Measurements from ENCODE around the gene RFT1. TPM values are rescaled to one million over a fixed set of nuclear protein-coding genes. Genes with fewer than 3 reads are reported as not detected.

Gene RFT1
- total and polyA plus RNA-seq, 10 donors = 6.0 to 25.6 (median 15.4) TPM

- peaks cover 0 to 97% (median 51%) of the 10 kb centered on the region in 6 donors for H3K36me3 ChIP-seq
- intact Hi-C loops (cut with DNase I; ENCODE audit: low total_unique reads) = loop anchor here (5.0 kb wide), 1 partner anchor 85 kb away; no protein-coding TSS in a partner anchor
Observed at GRCh38 chr3:53111822-53112221, 18.4 kb downstream of the RFT1 start.

GRCh38 chr3:53109891-53110771 is 20.1 kb downstream of the RFT1 start:
- no peaks in the 10 kb centered on the region for H3K9me3 ChIP-seq
- H3K36me3 ChIP-seq = peaks cover 0 to 97% (median 47%) of the 10 kb centered on the region in 6 donors
- peak overlapping the region in 5 of 8 donors; percentile 27 to 71 (median 58) for H3K27ac ChIP-seq
- no peaks in the 10 kb centered on the region for H3K27me3 ChIP-seq (replicated peaks in 1 of 7)
- no peak overlapping the region for H3K4me3 ChIP-seq
- TF ChIP-seq CTCF (IDR thresholded peaks at IDR 0.05 in 8 of 11, conservative IDR thresholded peaks at IDR 0.05 in 3 of 11) (peak in 8 of 11 experiments; percentile 10 to 63 (median 48)), POLR2AphosphoS5 (IDR thresholded peaks at IDR 0.05) (peak in 1 of 3 donors; percentile 40), POLR2A (IDR thresholded peaks at IDR 0.05) (no peak)
- intact Hi-C loops (cut with DNase I; ENCODE audit: low total_unique reads) = loop anchor here (5.0 kb wide), 1 partner anchor 87 kb away; no protein-coding TSS in a partner anchor
- 48 to 61% (median 55%) methylated on average over 12 of the region's 12 CpGs for WGBS, 5 donors
- no peak for DNase-seq
- peaks cover 0 to 40% (median 13%) of the 10 kb centered on the region in 6 donors for H3K4me1 ChIP-seq

More at GRCh38 chr3:53111822-53112221, 18.4 kb downstream of the RFT1 start:
- WGBS, 5 donors = 88 to 95% (median 91%) methylated on average over 3 of the region's 3 CpGs
- H3K4me3 ChIP-seq = no peak overlapping the region
- H3K9me3 ChIP-seq = no peaks in the 10 kb centered on the region
- no peak overlapping the region for H3K27ac ChIP-seq
- no peak for DNase-seq
- H3K4me1 ChIP-seq = peaks cover 0 to 47% (median 13%) of the 10 kb centered on the region in 6 donors
- TF ChIP-seq CTCF (IDR thresholded peaks at IDR 0.05 in 8 of 11, conservative IDR thresholded peaks at IDR 0.05 in 3 of 11) = no peak
- TF ChIP-seq POLR2AphosphoS5 (IDR thresholded peaks at IDR 0.05) = no peak
- TF ChIP-seq POLR2A (IDR thresholded peaks at IDR 0.05) = no peak
- H3K27me3 ChIP-seq (replicated peaks in 1 of 7) = no peaks in the 10 kb centered on the region

- H3K36me3 ChIP-seq = peaks cover 0 to 97% (median 45%) of the 10 kb centered on the region in 6 donors
- WGBS, 5 donors = 74 to 93% (median 85%) methylated on average over 1 of the region's 1 CpG
- H3K4me3 ChIP-seq = no peak overlapping the region
- DNase-seq = no peak
- intact Hi-C loops (cut with DNase I; ENCODE audit: low total_unique reads) = no loop called here
- peak overlapping the region in 4 of 8 donors; percentile 39 to 71 (median 63) for H3K27ac ChIP-seq
- no peaks in the 10 kb centered on the region for H3K9me3 ChIP-seq
- no peak for TF ChIP-seq POLR2A (IDR thresholded peaks at IDR 0.05)
- TF ChIP-seq CTCF (IDR thresholded peaks at IDR 0.05 in 8 of 11, conservative IDR thresholded peaks at IDR 0.05 in 3 of 11) = no peak
- no peak for TF ChIP-seq POLR2AphosphoS5 (IDR thresholded peaks at IDR 0.05)
- peaks cover 0 to 40% (median 12%) of the 10 kb centered on the region in 6 donors for H3K4me1 ChIP-seq
- H3K27me3 ChIP-seq (replicated peaks in 1 of 7) = no peaks in the 10 kb centered on the region
Observed at GRCh38 chr3:53109190-53109589, 21.0 kb downstream of the RFT1 start.

- H3K9me3 ChIP-seq = no peaks in the 10 kb centered on the region
Observed at GRCh38 chr3:53104762-53105161, 25.5 kb downstream of the RFT1 start.

More at GRCh38 chr3:53104762-53105161, 25.5 kb downstream of the RFT1 start:
- Histone ChIP-seq H3K27me3 (replicated peaks in 1 of 7) (no peaks in the 10 kb centered on the region), H3K4me3 (no peak overlapping the region), H3K36me3 (peaks cover 0 to 100% (median 68%) of the 10 kb centered on the region in 6 donors), H3K4me1 (peaks cover 0 to 52% (median 16%) of the 10 kb centered on the region in 6 donors), H3K27ac (peak overlapping the region in 1 of 8 donors; percentile 58)
- TF ChIP-seq POLR2AphosphoS5 (IDR thresholded peaks at IDR 0.05) = peak in 1 of 3 donors; percentile 15
- no peak for TF ChIP-seq CTCF (IDR thresholded peaks at IDR 0.05 in 8 of 11, conservative IDR thresholded peaks at IDR 0.05 in 3 of 11)
- no peak for TF ChIP-seq POLR2A (IDR thresholded peaks at IDR 0.05)
- intact Hi-C loops (cut with DNase I; ENCODE audit: low total_unique reads) = no loop called here
- WGBS, 5 donors = 27 to 48% (median 40%) methylated on average over 3 of the region's 3 CpGs
- DNase-seq = no peak

Data from spleen (tissue), 11 donors.